Hindlimb muscle (tissue), 1 donor: ENCODE measurements around the gene ANTKMT. TPM values are rescaled to one million over a fixed set of nuclear protein-coding genes. Genes with fewer than 3 reads are reported as not detected.
"Not testable (repeated sequence)": the region's sequence is repeated elsewhere in the genome, so short reads cannot be mapped to it uniquely, and the experiment has no call there.

ENCODE experiments used
- DNase-seq: peaks from one replicate; pipeline ENCODE4 v3.0.0-alpha.2; 2013
- polyA plus RNA-seq: library from polyadenylated mRNA; unstranded; fragments of 120-200 nt; gene quantifications from one replicate; pipeline ENCODE4 v1.2.1, GENCODE V29; 2013; ENCODE audit not compliant: insufficient read length

The ANTKMT gene
- polyA plus RNA-seq, 1 donor = 15.2 TPM

- DNase-seq = no peak
These were observed 39.1 kb upstream of the ANTKMT start for GRCh38 chr16:681746-682427.

- DNase-seq = no peak
These were observed 38.2 kb upstream of the ANTKMT start for GRCh38 chr16:682493-683395.

GRCh38 chr16:683396-684070 lies 37.4 kb upstream of the ANTKMT start:
- DNase-seq = no peak

- DNase-seq = peak; percentile 97
These were observed 36.7 kb upstream of the ANTKMT start, which contains the start of gene JMJD8 for GRCh38 chr16:684071-684794. Gene JMJD8 (minus strand): TSS chr16:684334. CDS start chr16:684319, 15 bp downstream.

- DNase-seq = no peak
These were observed 35.8 kb upstream of the ANTKMT start for GRCh38 chr16:684961-685696.

GRCh38 chr16:685967-686366 lies 35.0 kb upstream of the ANTKMT start:
- DNase-seq = no peak

GRCh38 chr16:686459-687260 lies 34.3 kb upstream of the ANTKMT start:
- no peak for DNase-seq

- no peak for DNase-seq
These were observed 33.4 kb upstream of the ANTKMT start for GRCh38 chr16:687499-687898.

GRCh38 chr16:689175-689897 lies 31.6 kb upstream of the ANTKMT start:
- no peak for DNase-seq

GRCh38 chr16:691242-691641 lies 29.7 kb upstream of the ANTKMT start:
- not testable (repeated sequence) for DNase-seq

GRCh38 chr16:692356-693108 lies 28.4 kb upstream of the ANTKMT start:
- no peak for DNase-seq

- no peak for DNase-seq
These were observed 27.6 kb upstream of the ANTKMT start for GRCh38 chr16:693364-693763.

GRCh38 chr16:693766-694165 lies 27.2 kb upstream of the ANTKMT start:
- DNase-seq = no peak

GRCh38 chr16:694187-694862 lies 26.6 kb upstream of the ANTKMT start:
- no peak for DNase-seq

- DNase-seq = no peak
These were observed 26.0 kb upstream of the ANTKMT start for GRCh38 chr16:694863-695354.

GRCh38 chr16:695355-696089 lies 25.4 kb upstream of the ANTKMT start:
- DNase-seq = no peak

GRCh38 chr16:698911-699671 lies 21.9 kb upstream of the ANTKMT start:
- DNase-seq = no peak
